HCT116 (cell line): Measurements from ENCODE around the gene SMIM44. TPM values are rescaled to one million over a fixed set of nuclear protein-coding genes. Genes with fewer than 3 reads are reported as not detected.

Experiments
- ATAC-seq: fragments of 200-7000 bp; cut with Tn5 transposase; 2 replicates; pipeline ENCODE4 v1.9.1; 2020; ENCODE audit warnings: mild to moderate bottlenecking, moderate library complexity
- BruUV-seq: library from RNA; stranded (reverse); fragments of 400-500 nt; replicated peaks from 2 replicates; lab custom pipeline; 2021; lab: Mats Ljungman, UMichigan
- CTCF ChIA-PET: fragments of 300-600 bp; sonication (Branson Sonifier 250); formaldehyde crosslinking; loops from one replicate; lab custom pipeline; 2021; ENCODE audit warnings: antibody characterized with exemption; lab: Charles Lee
- POLR2A ChIA-PET: fragments of 300-600, 350-600 bp; sonication (Branson Sonifier 250); formaldehyde crosslinking; loops from one replicate; lab custom pipeline; 2021; ENCODE audit warnings: antibody characterized with exemption; lab: Charles Lee
- RAD21 ChIA-PET, 2 experiments: fragments of 300-600 bp; sonication (Branson Sonifier 250); formaldehyde crosslinking; loops; one replicate each; lab custom pipeline; 2023; ENCODE audit warnings: low total read pairs in 2 of 2; ENCODE audit not compliant: uncharacterized antibody in 2 of 2, unreplicated experiment in 2 of 2, low non-redundant PET in 1 of 2; lab: Charles Lee
- DNase-seq: peaks from one replicate; pipeline ENCODE4 v3.0.0-alpha.2; 2010; ENCODE audit warnings: low read depth, low spot score
- H2AFZ ChIP-seq: fragments of 200-600 bp; shearing (Covaris generic), sonication (generic); 2 replicates; pipeline ENCODE4 v1.6.1; 2017; ENCODE audit warnings: low read depth, mixed run types, mixed read lengths, antibody characterized with exemption, low read length; ENCODE audit not compliant: poor library complexity, severe bottlenecking
- H3K27ac ChIP-seq: 2 replicates; pipeline ENCODE4 v1.5.1; 2012; ENCODE audit warnings: low read depth, low read length
- H3K27me3 ChIP-seq: fragments of 200-600 bp; sonication (generic); 2 replicates; pipeline ENCODE4 v1.6.1; 2016; ENCODE audit warnings: mixed run types, low read length, mixed read lengths; ENCODE audit not compliant: insufficient read depth
- H3K36me3 ChIP-seq, 2 experiments: fragments of 200-500 bp in 1 of 2; fragments of 200-600 bp in 1 of 2; sonication (Bioruptor generic) in 1 of 2; sonication (generic) in 1 of 2; 2 replicates each; pipeline versions ENCODE4 v1.5.1 to v1.6.1; 2014 to 2016; ENCODE audit warnings: low read length in 2 of 2, inconsistent platforms in 1 of 2, mixed read lengths in 1 of 2, mixed run types in 1 of 2; ENCODE audit not compliant: insufficient read depth in 2 of 2, control insufficient read depth in 1 of 2
- H3K4me1 ChIP-seq, 2 experiments: fragments of 200-600 bp in 1 of 2; sonication (generic) in 1 of 2; 2 replicates each; pipeline versions ENCODE4 v1.5.1 to v1.6.1; 2012 to 2017; ENCODE audit warnings: low read length in 2 of 2, inconsistent platforms in 1 of 2, mild to moderate bottlenecking in 1 of 2, mixed read lengths in 1 of 2, mixed run types in 1 of 2, moderate library complexity in 1 of 2; ENCODE audit not compliant: insufficient read depth in 2 of 2, control insufficient read depth in 1 of 2
- H3K4me2 ChIP-seq: fragments of 200-600 bp; sonication (generic); 2 replicates; pipeline ENCODE4 v1.6.1; 2017; ENCODE audit warnings: mixed run types, low read length, mixed read lengths
- H3K4me3 ChIP-seq, 2 experiments: fragments of 200-600 bp in 1 of 2; sonication (generic) in 1 of 2; replicated peaks in 1 of 2; 2 replicates each; pipeline ENCODE4 v1.5.1; 2011 to 2016; ENCODE audit warnings: low read length in 2 of 2, control low read depth in 1 of 2, low read depth in 1 of 2, mild to moderate bottlenecking in 1 of 2, mixed read lengths in 1 of 2, mixed run types in 1 of 2
- H3K79me2 ChIP-seq: fragments of 200-600 bp; sonication (generic); 2 replicates; pipeline ENCODE4 v1.6.1; 2017; ENCODE audit warnings: mild to moderate bottlenecking, mixed run types, low read length, moderate library complexity, mixed read lengths; ENCODE audit not compliant: insufficient read depth
- H3K9ac ChIP-seq: fragments of 200-600 bp; sonication (generic); 2 replicates; pipeline ENCODE4 v1.6.1; 2016; ENCODE audit warnings: low read length, mixed read lengths
- H3K9me2 ChIP-seq: fragments of 200-600 bp; sonication (generic), shearing (Covaris generic); 2 replicates; pipeline ENCODE4 v1.6.1; 2017; ENCODE audit warnings: mixed run types, mild to moderate bottlenecking, moderate library complexity; ENCODE audit not compliant: insufficient read depth
- H3K9me3 ChIP-seq, 2 experiments: fragments of 200-500 bp in 1 of 2; fragments of 200-600 bp in 1 of 2; sonication (Bioruptor generic) in 1 of 2; sonication (generic) in 1 of 2; 2 replicates each; pipeline ENCODE4 v1.6.1; 2014 to 2017; ENCODE audit warnings: low read length in 2 of 2, mixed read lengths in 2 of 2, inconsistent platforms in 1 of 2, low read depth in 1 of 2, mild to moderate bottlenecking in 1 of 2, mixed run types in 1 of 2, moderate library complexity in 1 of 2; ENCODE audit not compliant: control insufficient read depth in 1 of 2, insufficient read depth in 1 of 2
- H4K20me1 ChIP-seq: fragments of 200-600 bp; sonication (generic), shearing (Covaris generic); 2 replicates; pipeline ENCODE4 v1.6.1; 2017; ENCODE audit warnings: mixed run types, mild to moderate bottlenecking, moderate library complexity; ENCODE audit not compliant: insufficient read depth
- ATF3 ChIP-seq: IDR thresholded peaks from 2 replicates; pipeline ENCODE4 v1.6.1; 2012
- ELF1 ChIP-seq: IDR thresholded peaks from 2 replicates; pipeline ENCODE4 v1.6.1; 2012; ENCODE audit warnings: low read depth, borderline replicate concordance
- RAD21 ChIP-seq: IDR thresholded peaks from 2 replicates; pipeline ENCODE4 v1.6.1; 2012; ENCODE audit warnings: low read depth, mild to moderate bottlenecking
- REST ChIP-seq: IDR thresholded peaks from 2 replicates; pipeline ENCODE4 v1.6.1; 2012; ENCODE audit warnings: low read depth
- SP1 ChIP-seq: IDR thresholded peaks from 2 replicates; pipeline ENCODE4 v1.6.1; 2012; ENCODE audit warnings: low read depth
- SRF ChIP-seq: IDR thresholded peaks from 2 replicates; pipeline ENCODE4 v1.6.1; 2012; ENCODE audit warnings: low read depth
- TCF7L2 ChIP-seq: IDR thresholded peaks from 2 replicates; pipeline ENCODE4 v1.7.0; 2011; ENCODE audit warnings: borderline replicate concordance, inconsistent platforms; ENCODE audit not compliant: insufficient read depth, insufficient read length; ENCODE audit errors: extremely low read depth
- YY1 ChIP-seq: IDR thresholded peaks from 2 replicates; pipeline ENCODE4 v1.6.1; 2011; ENCODE audit warnings: low read length, low read depth, moderate library complexity, mild to moderate bottlenecking; ENCODE audit not compliant: insufficient replicate concordance; ENCODE audit errors: extremely low read depth
- ZBTB33 ChIP-seq: IDR thresholded peaks from 2 replicates; pipeline ENCODE4 v1.6.1; 2011; ENCODE audit warnings: mild to moderate bottlenecking, low read length, moderate library complexity; ENCODE audit not compliant: insufficient replicate concordance; ENCODE audit errors: extremely low read depth
- ZFX ChIP-seq: fragments of 450-650 bp; IDR thresholded peaks from 2 replicates; pipeline ENCODE4 v1.6.1; 2017
- intact Hi-C: fragments of 100-400 bp; cut with micrococcal nuclease; formaldehyde crosslinking; loops from 2 replicates; pipeline ENCODE4 v1.10.0; 2022
- total RNA-seq: library from RNA; stranded (reverse); gene quantifications from one replicate; pipeline ENCODE4 v1.2.1, GENCODE V29; 2021; ENCODE audit not compliant: unreplicated experiment

The SMIM44 gene
- total RNA-seq, 1 experiment from 2014 or later, result not detected

GRCh38 chr19:3459965-3460582, 23.2 kb downstream of the SMIM44 start:
- Histone ChIP-seq H2AFZ (no peak overlapping the region), H3K4me2 (no peak overlapping the region), H3K4me1 (no peaks in the 10 kb centered on the region), H3K9ac (no peak overlapping the region), H3K27me3 (no peaks in the 10 kb centered on the region), H3K36me3 (peaks cover 6 to 13% of the 10 kb centered on the region in 2 experiments; a peak in 3 of 4 replicates), H4K20me1 (no peaks in the 10 kb centered on the region), H3K4me3 (no peak overlapping the region), H3K9me3 (no peaks in the 10 kb centered on the region), H3K79me2 (peaks cover 5% of the 10 kb centered on the region; the same call in 1 of the 2 replicates), H3K9me2 (no peaks in the 10 kb centered on the region), H3K27ac (no peak overlapping the region)
- ChIA-PET POLR2A (no interaction called here), RAD21 (no interaction called here), CTCF (no interaction called here)
- no peak for TF ChIP-seq ZFX
- TF ChIP-seq ELF1, result no peak
- no peak for TF ChIP-seq ATF3
- no peak for TF ChIP-seq YY1
- no peak for TF ChIP-seq ZBTB33
- no peak for TF ChIP-seq SP1
- TF ChIP-seq RAD21, result no peak
- TF ChIP-seq REST, result no peak
- no peak for TF ChIP-seq SRF
- TF ChIP-seq TCF7L2, result no peak
- no peak for DNase-seq
- BruUV-seq, result no TSS peak
- ATAC-seq, result no peak
- intact Hi-C loops, result no loop called here
